Stimulated activated naive CD8-positive, alpha-beta T cell treated with anti-CD3 and anti-CD28 coated beads, Interleukin-15, Interleukin-2, amounts not matched to agents 100 U/mL and 50 U/mL, for 24 hours (primary cell): ENCODE measurements around the gene DNAJC4.

Source experiments
- ATAC-seq: fragments of 150-1000 bp; cut with Tn5 transposase; one replicate; pipeline ENCODE4 v1.10.0; 2021
- DNase-seq: peaks from one replicate; pipeline ENCODE4 v3.0.0; 2021

DNAJC4 gene, protein sequence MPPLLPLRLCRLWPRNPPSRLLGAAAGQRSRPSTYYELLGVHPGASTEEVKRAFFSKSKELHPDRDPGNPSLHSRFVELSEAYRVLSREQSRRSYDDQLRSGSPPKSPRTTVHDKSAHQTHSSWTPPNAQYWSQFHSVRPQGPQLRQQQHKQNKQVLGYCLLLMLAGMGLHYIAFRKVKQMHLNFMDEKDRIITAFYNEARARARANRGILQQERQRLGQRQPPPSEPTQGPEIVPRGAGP

DNA sequence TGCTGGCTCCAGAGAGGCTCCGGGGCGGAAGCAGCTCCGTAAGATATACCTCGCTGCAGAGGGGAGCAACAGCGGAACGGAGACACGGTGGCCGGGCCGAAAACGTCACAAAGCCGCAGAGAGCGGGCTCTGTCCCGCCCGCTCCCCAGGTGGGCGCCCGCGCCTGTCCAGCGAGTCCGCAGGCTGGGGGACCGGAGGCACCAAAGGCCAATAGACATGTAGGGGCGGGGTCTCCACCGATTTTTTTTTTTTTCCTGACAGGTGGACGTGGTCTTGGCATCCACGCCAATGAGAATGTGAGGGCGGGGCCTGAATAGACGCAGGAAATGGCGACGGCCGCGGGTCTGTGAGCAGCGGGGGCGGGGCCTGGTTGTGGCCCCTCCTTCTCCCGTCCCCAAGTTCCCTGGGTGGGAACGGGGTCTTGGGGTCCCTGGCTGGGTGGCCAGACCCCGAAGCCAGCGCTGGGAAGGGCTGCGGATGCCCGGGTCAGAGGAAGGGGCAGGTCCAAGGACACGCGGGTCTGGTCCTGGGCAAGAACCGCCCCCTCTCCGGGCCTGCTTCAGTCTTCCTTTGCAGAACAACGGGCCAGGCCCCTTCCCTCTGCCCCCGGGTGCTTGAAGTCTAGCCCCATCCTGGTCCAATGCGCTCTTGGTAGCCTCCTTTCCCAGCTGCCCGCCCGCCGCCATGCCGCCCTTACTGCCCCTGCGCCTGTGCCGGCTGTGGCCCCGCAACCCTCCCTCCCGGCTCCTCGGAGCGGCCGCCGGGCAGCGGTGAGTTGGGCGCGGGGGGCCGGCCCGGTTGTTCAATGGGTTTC, at the start of gene DNAJC4:
Gene DNAJC4, plus strand, starts transcription at position 378 of the 814 bp plus-strand sequence. Its CDS starts 307 bp downstream, at position 685.
- peak; percentile 92 for DNase-seq

DNA sequence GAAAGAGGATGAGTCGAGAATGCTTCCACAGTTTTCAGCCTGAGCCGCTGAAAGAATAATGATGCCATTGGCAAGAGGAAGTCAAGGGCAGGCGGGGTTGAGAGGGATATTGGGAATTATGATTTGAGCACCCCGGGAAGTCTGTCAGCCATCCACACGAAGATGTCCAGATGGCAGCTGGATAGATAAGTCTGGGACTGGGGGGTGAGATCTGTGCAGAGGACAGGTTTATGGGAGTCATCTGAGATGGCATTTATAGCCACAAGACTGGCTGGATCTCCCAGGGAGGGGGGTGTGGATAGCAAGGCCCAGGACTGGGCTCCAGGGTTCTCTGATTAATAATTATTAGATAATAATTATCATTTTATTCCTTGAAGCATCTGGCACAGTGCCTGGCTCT, 49.5 kb upstream of the DNAJC4 start:
- no peak for DNase-seq
- ATAC-seq = no peak

More for the DNA sequence above, at the start of gene DNAJC4:
- ATAC-seq = peak; percentile 45

DNA sequence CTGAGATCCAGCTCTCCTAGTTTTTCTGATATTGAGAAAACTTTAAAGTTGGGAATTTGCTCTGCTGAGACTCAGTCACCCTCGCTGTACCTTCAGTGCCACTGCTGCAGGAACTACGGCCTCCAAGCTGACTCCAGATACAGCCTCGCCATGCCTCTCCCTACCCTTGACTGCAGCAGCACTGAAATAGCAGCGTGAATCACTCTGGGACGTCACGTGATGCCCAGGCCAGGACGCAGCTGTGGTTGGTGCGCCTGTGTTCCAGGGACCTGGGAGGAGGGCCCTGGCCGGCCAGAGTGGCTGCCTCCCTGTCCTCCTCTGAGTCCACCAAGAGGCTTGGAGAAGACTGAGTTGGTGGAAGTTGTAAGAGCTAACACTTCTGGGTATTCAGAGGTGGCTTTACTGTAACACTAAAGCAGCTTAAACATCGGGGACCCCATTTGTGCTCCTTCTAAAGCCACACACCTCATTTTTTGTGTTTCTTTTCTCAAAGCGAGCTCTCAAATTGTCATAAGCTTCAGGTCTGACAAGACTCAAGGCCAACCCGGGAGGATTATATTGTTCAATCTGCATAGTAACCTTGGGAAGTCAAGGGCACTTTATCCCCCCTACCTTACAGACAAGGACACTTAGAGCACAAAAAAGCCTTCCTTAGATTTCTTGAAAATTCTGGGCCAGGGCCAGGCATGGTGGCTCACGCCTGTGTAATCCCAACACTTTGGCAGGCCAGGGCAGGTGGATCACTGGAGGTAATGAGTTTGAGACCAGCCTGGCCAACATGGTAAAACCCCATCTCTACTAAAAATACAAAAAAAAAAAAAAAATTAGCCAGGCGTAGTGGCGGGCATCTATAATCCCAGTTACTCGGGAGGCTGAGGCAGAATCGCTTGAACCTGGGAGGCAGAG, 48.6 kb upstream of the DNAJC4 start:
- ATAC-seq = no peak
- DNase-seq = peak; percentile 66

DNA sequence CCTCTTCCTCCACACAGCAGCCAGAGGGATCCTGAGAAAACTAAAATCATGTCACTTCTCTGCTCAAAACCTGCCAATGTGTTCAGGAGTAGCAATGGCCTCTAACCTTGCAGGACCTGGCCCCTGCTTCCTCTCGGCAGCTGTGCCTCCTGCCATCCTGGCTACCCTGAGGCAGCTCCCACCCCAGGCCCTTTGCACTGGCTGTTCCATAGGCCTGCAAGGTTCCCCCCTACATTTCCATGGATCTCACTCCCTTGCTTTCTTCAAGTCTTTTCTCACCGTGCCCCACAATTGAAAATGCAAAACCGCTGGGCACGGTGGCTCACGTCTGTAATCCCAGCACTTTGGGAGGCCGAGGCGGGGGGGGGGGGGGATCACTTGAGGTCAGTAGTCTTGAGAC, 46.5 kb upstream of the DNAJC4 start:
- DNase-seq = no peak
- no peak for ATAC-seq

DNA sequence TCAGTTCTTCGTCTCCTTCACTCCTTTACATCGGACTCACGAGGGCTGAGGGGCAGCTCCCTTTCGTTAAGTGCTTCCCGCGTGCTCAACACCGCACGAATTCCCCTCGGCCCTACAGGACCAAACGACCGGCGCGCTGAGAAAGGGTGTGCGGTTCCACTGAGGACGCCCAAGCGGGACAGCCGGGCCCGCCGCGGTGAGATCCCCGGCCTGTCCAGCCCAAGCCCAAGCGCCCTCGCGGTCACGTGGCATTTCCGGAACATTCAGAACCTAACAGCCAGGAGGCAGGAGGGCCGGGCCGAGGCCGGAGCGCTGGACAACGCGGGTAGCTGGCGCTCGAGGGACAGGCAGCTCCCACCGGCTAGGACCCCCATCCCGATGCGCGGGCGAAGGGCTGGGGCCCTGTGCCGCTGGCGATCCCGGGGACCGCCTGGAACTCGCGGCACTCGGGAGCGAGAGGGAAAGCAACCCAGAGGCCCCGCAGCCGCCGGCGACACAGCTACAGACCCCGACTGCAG, 45.1 kb upstream of the DNAJC4 start:
- ATAC-seq = no peak
- DNase-seq = no peak

DNA sequence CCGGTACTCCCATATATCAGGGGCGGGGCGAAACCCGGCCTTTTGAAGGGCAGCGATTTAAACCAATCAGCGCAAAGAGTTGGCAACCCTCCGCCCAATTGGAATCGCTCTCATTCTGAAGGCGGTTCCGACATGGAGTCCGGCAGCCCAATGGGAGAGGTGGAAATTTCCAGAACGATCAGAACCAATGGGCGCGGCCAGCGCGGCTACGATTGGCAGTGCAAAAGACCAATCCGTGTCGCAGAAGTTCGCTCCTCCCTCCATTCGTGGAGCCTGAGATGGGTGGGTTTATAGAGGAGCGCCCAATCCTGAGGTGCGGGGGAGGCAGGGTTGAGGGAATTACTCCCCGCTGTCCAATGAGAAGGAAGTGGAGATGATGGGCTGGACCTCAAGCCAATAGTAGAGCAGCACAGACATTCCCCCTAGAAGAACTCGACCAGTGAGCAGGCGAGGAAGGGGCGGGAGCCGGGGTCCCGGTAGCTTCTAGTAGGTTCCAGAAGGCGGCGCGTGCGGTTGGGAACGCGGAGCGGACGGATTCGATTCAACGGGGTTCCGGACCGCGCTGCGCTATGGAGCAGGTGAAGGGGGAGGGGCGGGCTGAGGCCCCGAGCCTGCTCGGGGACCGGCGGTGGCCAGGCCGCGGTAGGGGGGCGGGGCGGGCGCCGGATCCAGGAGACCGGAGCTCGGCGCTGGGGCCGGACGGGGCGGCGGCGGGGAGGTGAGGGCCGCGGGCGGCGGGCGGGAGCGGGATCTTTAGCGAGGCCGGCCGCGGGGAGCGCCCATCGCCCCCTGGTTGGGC, 44.5 kb upstream of the DNAJC4 start, which contains the start of gene STIP1:
Gene STIP1, plus strand, starts transcription at position 479 of the 799 bp plus-strand sequence. Its CDS starts 91 bp downstream, at position 570.
- ATAC-seq (peak; percentile 95), DNase-seq (peak; percentile 99)

DNA sequence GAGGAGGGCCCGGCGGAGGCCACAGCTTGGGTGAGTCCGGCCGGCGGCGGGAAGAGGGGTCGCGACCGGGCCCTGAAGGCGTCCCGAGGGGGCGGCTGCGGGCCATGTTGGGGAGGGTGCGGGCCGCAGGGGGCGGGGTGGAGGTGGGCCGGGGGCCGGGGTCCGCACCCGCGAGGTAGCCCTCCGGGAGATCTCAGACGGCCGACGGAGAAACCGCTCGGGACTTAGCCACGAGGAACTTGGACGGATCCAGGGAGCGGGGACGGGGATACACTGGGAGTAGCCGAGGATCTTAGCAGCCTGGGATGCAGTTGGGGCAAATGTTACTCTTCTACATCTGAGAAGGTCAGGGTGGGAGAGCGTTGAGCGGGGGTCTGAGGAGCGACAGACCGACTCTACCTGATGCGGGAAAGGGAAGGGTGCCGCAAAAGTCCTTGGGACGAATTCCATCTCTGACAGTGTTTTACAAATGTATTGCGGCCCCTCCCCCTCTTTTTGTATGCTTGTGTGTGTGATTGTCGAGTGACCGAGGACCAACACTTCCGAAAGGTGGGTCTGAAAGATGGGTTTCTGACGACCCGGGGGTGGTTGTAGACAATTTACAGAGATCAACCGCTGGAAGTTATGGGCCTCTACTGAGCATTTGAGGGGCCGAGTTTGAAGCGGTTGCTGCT, 43.7 kb upstream of the DNAJC4 start:
- ATAC-seq (no peak), DNase-seq (peak; percentile 50)

DNA sequence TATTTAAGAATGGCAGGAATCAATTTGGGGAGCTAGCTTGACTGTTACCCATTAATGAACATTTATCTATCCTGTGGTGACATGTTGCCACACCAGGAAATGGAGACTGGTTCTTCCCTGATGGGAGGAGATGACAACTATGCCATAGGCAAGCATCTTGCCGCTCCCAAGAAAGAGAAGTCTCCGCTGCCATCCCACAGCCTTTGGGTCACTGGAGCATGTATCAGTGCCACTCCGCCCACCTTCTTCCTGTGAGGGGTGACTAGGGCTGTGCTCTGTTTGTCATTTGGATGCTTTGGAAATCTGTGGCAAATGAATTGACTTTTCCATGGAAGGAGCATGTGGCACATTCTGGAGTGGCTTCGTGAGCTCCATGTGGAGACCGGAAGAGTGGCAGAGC, 37.9 kb upstream of the DNAJC4 start:
- no peak for DNase-seq
- no peak for ATAC-seq

DNA sequence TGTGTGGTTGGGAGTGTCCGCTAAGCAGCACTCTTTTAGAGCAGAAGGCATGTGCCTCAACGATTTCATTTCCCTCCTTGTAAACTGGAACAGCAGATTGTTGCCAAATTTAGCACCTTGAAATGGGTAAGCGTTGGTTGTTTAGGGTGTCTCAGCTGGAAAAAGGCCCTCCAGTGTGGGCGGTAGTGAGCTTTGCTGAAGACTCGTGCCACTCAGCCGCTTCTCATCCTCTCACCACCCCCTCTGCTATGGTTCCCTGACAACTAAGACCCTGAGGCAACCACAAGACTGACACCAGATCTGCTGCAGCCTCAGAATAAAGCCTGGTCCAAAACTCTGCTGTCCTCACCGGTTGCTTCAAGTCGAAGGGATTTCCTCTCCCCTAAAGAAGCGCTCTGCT, 33.7 kb upstream of the DNAJC4 start:
- DNase-seq (no peak), ATAC-seq (no peak)

DNA sequence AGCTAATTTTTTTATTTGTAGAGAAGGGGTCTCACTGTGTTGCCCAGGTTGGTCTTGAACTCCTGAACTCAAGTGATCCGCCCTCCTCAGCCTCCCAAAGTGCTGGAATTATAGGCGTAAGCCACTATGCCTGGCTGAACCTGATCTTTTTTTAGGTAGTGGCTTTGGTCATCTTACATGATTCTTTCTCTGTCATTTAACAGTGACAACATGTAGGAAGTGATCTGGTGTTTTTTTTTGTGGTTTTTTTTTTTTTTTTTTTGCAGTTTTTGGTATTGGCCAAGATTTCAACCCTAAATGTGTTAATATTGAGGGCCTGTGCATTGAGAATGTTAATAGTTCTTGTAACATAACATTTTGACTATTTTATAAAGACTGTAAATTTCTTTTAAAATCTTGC, 31.8 kb upstream of the DNAJC4 start:
- DNase-seq = no peak
- no peak for ATAC-seq

DNA sequence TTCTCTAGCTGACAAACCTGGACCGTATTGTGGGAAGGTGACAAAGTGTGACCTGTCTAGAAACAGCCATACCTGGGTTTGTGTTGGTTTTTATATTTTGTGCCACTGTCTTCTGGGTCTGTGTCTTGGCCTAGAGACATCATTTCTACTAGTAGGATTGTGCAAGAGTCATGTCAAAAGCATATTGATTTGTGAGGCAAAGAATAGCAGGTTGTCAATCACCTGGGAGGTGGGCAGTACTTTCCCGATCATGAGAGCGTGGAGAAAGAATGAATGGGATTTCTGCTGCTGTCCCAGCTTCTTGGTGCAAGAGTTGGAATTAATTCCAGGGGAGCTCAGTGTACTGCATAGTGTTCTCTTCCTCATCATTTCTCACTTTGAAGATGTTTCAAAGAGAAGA, 28.8 kb upstream of the DNAJC4 start:
- DNase-seq (no peak), ATAC-seq (no peak)

DNA sequence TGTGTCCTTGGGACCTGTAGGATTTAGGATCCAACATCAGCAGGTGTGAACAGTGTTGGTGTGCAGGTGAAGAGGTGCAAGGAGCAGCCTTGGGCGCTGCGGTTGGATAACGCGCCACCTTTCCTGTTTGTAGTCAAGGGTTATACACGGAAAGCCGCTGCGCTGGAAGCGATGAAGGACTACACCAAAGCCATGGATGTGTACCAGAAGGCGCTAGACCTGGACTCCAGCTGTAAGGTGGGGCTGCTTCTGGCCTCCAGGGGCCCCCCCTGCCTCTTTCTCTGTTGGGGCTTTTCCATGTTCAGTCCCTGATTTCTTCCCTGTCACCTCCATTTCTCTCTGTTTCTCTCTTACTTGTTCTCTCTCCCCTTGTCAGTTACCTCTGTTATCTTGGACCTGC, 27.4 kb upstream of the DNAJC4 start:
- no peak for ATAC-seq

DNA sequence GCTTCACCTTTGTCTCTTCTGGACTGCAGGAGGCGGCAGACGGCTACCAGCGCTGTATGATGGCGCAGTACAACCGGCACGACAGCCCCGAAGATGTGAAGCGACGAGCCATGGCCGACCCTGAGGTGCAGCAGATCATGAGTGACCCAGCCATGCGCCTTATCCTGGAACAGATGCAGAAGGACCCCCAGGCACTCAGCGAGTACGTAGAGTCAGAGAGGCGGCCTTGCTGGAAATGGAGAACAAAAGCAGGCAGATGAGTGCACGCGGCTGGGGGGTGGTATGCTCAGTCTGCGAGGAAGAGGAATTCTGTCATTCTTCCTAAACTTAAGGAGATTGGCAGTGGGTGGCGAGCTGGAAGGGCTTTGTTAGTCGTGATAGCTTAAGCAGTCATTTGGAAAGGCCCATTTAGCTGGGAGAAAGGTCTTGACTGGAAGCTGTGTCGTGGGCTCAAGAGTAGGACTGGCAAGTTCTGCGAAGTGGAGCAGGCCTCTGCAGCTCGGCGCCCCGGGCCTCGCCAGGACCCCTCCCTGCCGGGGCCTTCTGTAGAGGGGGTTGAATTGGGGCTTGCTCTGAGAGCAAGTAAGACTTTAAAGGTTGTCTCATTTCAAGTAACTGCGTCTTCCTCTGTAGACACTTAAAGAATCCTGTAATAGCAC, 26.8 kb upstream of the DNAJC4 start:
- DNase-seq = no peak
- ATAC-seq = no peak

More for the DNA sequence above, 27.4 kb upstream of the DNAJC4 start:
- DNase-seq = no peak

DNA sequence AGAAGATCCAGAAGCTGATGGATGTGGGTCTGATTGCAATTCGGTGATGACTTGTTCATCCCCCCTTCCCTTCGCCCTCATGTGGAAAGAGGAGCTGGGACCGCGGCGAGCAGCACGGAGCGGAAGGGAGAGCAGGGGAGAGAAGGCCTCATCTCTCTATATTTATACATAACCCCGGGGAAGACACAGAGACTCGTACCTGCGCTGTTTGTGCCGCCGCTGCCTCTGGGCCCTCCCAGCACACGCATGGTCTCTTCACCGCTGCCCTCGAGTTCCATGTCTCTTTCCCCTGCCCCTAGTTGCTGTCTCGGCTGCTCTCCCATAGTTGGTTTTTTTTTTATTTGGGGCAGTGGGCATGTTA, 26.3 kb upstream of the DNAJC4 start:
- ATAC-seq (no peak), DNase-seq (no peak)

DNA sequence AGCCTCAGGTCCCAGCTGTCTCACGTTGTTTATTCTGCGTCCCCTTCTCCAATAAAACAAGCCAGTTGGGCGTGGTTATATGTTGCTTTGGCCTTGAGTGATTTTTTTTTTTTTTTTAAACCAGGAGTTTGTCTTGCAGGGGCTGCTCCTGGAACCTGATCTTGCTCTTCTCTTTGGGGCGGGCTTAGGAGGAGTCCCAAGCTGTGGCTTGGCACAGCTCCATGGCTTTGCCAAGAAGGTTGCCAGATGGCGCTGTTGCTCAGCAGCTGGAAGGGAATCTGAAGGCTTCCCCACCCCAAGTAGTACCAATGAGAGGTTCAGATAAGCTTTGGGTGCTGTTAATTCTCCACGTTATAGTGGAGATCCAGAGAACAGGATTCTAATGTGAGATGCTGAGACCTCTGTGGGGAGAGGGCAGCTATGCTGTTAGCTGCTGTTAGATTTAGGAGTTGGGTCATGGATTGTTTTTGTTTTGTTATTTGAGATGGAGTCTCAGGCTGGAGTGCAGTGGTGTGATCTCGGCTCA, 25.8 kb upstream of the DNAJC4 start:
- DNase-seq = peak; percentile 77
- no peak for ATAC-seq

DNA sequence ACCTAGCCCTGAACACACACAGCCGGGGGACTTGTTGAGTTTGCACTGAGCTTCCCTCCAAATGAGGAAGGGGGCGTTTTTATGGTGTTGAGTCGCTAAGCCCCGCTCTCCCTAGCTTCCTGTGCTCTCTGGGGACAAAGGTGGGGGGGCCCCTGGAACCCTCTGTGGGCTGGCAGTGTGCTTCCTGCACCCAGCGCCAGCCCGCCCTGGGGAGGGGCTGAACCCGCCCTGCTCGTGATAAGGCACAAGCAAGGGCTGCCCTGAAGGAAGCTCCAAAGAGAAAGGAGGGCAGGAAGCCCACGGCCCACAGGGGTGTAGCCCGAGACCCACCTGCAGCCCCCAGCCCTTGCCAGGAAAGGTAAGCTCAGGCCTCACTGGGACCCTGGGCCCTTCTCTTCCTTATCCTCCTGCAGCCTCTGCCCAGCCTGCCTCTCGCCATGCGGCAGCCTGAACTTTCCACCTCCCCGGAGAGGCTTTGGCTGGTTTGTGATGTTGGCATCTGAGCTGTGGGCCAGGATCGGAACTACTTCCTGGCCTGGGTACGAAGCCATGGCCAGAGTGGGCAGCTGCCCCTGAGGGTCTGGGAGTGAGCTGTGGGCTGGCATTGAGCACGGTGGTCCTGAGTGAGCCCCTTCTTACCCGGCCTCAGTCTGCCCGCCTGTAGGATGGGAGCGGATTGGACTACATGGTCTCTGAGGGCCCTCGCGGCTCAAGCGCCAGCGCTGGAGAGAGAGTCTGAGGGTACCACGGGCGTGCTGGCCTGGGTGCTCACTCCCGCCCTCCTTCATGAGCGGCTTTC, 23.7 kb upstream of the DNAJC4 start, which contains the start of gene FERMT3:
Gene FERMT3, plus strand, starts transcription at position 265 of the 799 bp plus-strand sequence. CDS start 644 bp downstream, outside the sequence.
- DNase-seq (peak; percentile 85), ATAC-seq (peak; percentile 65)

DNA sequence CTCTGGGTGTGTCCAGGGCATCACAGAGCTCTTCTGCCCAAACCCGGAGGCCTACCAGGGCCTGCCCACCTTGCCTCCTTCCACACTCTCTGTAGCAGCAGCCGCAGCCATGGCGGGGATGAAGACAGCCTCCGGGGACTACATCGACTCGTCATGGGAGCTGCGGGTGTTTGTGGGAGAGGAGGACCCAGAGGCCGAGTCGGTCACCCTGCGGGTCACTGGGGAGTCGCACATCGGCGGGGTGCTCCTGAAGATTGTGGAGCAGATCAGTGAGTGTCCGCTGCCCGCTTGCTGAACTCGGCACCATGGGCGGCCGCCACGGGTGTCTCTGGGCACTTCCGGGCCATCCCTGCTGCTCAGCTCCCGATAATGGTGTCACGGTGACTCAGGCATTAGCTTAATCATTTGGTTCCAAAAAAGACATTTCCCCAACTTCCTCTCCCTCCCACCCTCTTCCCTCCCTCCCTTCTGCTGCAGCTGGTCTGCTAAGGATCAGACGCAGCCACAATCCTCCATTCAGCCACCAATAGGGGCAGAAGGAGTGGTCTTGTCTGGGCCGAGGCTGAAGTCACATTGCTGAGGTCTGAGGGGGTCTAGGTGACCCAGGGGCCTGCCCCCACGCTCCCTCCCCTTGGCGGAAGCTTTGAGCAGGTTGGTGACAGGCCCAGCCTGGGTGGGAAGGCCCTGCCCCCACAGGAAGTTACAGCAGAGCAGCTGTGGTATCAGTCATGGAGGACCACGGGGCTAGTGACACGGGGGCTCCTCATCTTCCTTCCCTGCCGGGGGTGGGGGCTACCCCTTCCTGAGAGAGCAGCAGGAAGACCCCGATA, 22.9 kb upstream of the DNAJC4 start:
- DNase-seq (peak; percentile 89), ATAC-seq (peak; percentile 84)
